ENCODE results near the gene LRRC53. TPM values are rescaled to one million over a fixed set of nuclear protein-coding genes. Genes with fewer than 3 reads are reported as not detected.

Gene LRRC53
- total and polyA plus RNA-seq, 2 of the 8 experiments (the other 6 are each of a cell fraction or from before 2014, with no cell fraction given), result not detected

- Histone ChIP-seq H3K56ac (replicated peaks; ENCODE audit: insufficient read length, low read depth, low read length) (no peak overlapping the region), H3K36me3 (ENCODE audit: control insufficient read depth in 2 of 4, insufficient read depth in 4 of 4, low read length in 3 of 4) (no peaks in the 10 kb centered on the region), H3K4me2 (ENCODE audit: insufficient read depth in 1 of 2, low read depth in 2 of 2, low read length in 2 of 2) (no peak overlapping the region), H3K23me2 (ENCODE audit: low read depth, low read length) (no peaks in the 10 kb centered on the region), H4K20me1 (replicated peaks in 1 of 2; ENCODE audit: control insufficient read depth in 1 of 2, insufficient read depth in 2 of 2, low read length in 2 of 2) (no peaks in the 10 kb centered on the region), H3K4ac (replicated peaks; ENCODE audit: insufficient read length, low read depth, low read length) (no peak overlapping the region), H3K14ac (ENCODE audit: insufficient read length) (no peak overlapping the region), H3K18ac (ENCODE audit: extremely low read depth, low read length) (no peak overlapping the region), H3K79me2 (ENCODE audit: control insufficient read depth in 1 of 2, insufficient read depth in 2 of 2, low read length in 2 of 2) (no peaks in the 10 kb centered on the region), H2BK20ac (ENCODE audit: low read length) (no peak overlapping the region), H3K4me3 (ENCODE audit: extremely low read depth in 1 of 4, insufficient read depth in 2 of 4, low read depth in 3 of 4, low read length in 4 of 4) (no peak overlapping the region), H3K9ac (replicated peaks in 1 of 4; ENCODE audit: extremely low read depth in 1 of 4, low read depth in 3 of 4, low read length in 3 of 4) (no peak overlapping the region), H2AFZ (ENCODE audit: low read length) (no peak overlapping the region), H2BK5ac (ENCODE audit: low read depth, low read length) (no peak overlapping the region), H3K79me1 (ENCODE audit: low read depth, low read length) (no peaks in the 10 kb centered on the region), H2BK15ac (ENCODE audit: low read length) (no peak overlapping the region), H3K4me1 (replicated peaks in 1 of 4; ENCODE audit: control insufficient read depth in 3 of 4, insufficient read depth in 4 of 4, low read length in 3 of 4) (no peaks in the 10 kb centered on the region), H3K27me3 (replicated peaks in 1 of 4; ENCODE audit: control insufficient read depth in 3 of 4, extremely low read depth in 1 of 4, insufficient read depth in 3 of 4, low read length in 3 of 4) (no peaks in the 10 kb centered on the region), H3K27ac (ENCODE audit: low read depth, low read length) (no peak overlapping the region), H4K5ac (ENCODE audit: insufficient read length, low read depth, low read length) (no peak overlapping the region), H3K23ac (ENCODE audit: insufficient read length) (no peak overlapping the region), H4K91ac (replicated peaks; ENCODE audit: insufficient read length, low read length) (no peak overlapping the region), H2BK12ac (ENCODE audit: low read depth, low read length) (no peak overlapping the region), H2BK120ac (replicated peaks; ENCODE audit: low read depth, low read length) (no peak overlapping the region), H2AK5ac (ENCODE audit: low read depth, low read length) (no peak overlapping the region), H4K8ac (ENCODE audit: extremely low read depth, insufficient read depth, low read length) (no peak overlapping the region), H3K9me3 (ENCODE audit: insufficient read depth in 2 of 2, low read depth in 1 of 2, low read length in 1 of 2) (no peaks in the 10 kb centered on the region)
- WGBS, 2 experiments (ENCODE audit: extremely low coverage in 1 of 2, insufficient coverage in 1 of 2, insufficient read length in 1 of 2, insufficient replicate concordance in 2 of 2, low coverage in 1 of 2, low lambda C conversion rate in 2 of 2, missing lambda C conversion rate in 1 of 2), result 86% methylated on average over 1 of the region's 1 CpG; no CpG with 5 or more reads in 1 of the 2 experiments
- ChIA-PET POLR2A (ENCODE audit: partially characterized antibody) (no interaction called here), CTCF (ENCODE audit: partially characterized antibody) (no interaction called here)
- TF ChIP-seq EP300 (IDR thresholded peaks at IDR 0.05; ENCODE audit: borderline replicate concordance in 1 of 2, low read depth in 2 of 2, low read length in 2 of 2) (no peak), ATF2 (IDR thresholded peaks at IDR 0.05; ENCODE audit: low read length) (no peak)
- DNase-seq (ENCODE audit: low read depth in 1 of 2, low spot score in 2 of 2) (no peak), FAIRE-seq (no peak)
These were observed 84.7 kb downstream of the LRRC53 start for GRCh38 chr1:74427681-74428080.

Data from H1 (cell line).